HFFc6 (cell line): ENCODE measurements around the gene CABLES2. TPM values are rescaled to one million over a fixed set of nuclear protein-coding genes. Genes with fewer than 3 reads are reported as not detected.

ENCODE experiments used
- DNase-seq: peaks from one replicate; pipeline ENCODE4 v3.0.0-alpha.2; 2018
- H3K27ac Mint-ChIP-seq: 2 replicates; pipeline ENCODE4 v1.8.0; 2020; ENCODE audit warnings: mild to moderate bottlenecking, mixed read lengths
- H3K27me3 Mint-ChIP-seq: 2 replicates; pipeline ENCODE4 v1.8.0; 2021; ENCODE audit warnings: mild to moderate bottlenecking, moderate library complexity, mixed read lengths; ENCODE audit not compliant: insufficient read depth
- H3K36me3 Mint-ChIP-seq: 2 replicates; pipeline ENCODE4 v1.8.0; 2021; ENCODE audit warnings: low read depth, mixed read lengths
- H3K4me1 Mint-ChIP-seq: 2 replicates; pipeline ENCODE4 v1.8.0; 2020; ENCODE audit warnings: low read depth, mixed read lengths
- H3K4me3 Mint-ChIP-seq: 2 replicates; pipeline ENCODE4 v1.8.0; 2020; ENCODE audit warnings: mild to moderate bottlenecking, moderate library complexity, mixed read lengths
- H3K9me3 Mint-ChIP-seq: 2 replicates; pipeline ENCODE4 v1.8.0; 2020; ENCODE audit warnings: mild to moderate bottlenecking, mixed read lengths
- total RNA-seq, 6 experiments: library from RNA; stranded (reverse); fragmentation: NEBNext Ultra II Directional; extraction: Animal tissue kit (Norgen Biotek cat#: 25700); gene quantifications; 2 replicates in 1 of 6; 3 replicates in 5 of 6; pipeline ENCODE4 v1.2.3, GENCODE V29; 2021
- TF ChIP-seq, protein P1 (sequence below): fragments of 200-600 bp; sonication (generic); IDR thresholded peaks from 2 replicates; pipeline ENCODE4 v1.5.0; 2021; ENCODE audit warnings: antibody characterized with exemption, mild to moderate bottlenecking

CABLES2 gene
- total RNA-seq, 6 experiments from 2014 or later, result 4.9 to 7.0 (median 6.6) TPM

DNA sequence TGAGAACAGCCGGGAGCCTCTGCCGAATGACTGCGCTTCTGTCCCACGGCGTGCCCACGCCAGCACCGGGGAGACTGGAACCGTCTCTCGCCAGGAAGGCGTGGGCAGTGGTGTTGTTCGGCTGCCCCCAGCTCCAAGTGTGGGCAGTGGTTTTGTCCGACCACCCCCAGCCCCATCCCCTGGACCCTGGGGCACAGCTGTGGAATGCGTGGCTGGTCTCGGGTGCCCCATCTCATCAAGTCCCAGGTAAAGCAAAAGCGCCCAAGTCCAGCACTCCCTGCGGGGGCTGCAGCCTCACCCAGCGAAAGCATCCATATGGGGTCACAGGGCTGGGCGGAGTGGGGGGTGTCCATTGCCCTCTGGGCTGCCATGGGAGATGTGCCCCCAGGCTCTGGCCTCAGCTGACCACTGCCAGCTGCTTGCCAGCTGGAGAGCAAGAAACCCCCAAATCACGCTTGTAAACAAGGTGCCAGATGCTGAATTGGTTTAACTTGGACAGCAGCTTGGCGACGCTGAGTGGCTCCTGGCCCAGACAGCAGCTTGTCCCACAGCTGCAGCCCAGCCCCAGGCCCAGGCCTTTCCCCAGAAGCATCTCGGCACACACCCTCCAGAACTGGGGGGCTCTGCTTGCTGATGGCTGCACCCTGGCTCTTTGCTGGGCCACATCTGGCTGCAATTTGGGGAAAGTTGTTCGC, 4.5 kb downstream of the CABLES2 start:
- no peak overlapping the region for H3K4me3 Mint-ChIP-seq
- TF ChIP-seq, protein P1, sequence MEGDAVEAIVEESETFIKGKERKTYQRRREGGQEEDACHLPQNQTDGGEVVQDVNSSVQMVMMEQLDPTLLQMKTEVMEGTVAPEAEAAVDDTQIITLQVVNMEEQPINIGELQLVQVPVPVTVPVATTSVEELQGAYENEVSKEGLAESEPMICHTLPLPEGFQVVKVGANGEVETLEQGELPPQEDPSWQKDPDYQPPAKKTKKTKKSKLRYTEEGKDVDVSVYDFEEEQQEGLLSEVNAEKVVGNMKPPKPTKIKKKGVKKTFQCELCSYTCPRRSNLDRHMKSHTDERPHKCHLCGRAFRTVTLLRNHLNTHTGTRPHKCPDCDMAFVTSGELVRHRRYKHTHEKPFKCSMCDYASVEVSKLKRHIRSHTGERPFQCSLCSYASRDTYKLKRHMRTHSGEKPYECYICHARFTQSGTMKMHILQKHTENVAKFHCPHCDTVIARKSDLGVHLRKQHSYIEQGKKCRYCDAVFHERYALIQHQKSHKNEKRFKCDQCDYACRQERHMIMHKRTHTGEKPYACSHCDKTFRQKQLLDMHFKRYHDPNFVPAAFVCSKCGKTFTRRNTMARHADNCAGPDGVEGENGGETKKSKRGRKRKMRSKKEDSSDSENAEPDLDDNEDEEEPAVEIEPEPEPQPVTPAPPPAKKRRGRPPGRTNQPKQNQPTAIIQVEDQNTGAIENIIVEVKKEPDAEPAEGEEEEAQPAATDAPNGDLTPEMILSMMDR, result no peak

DNA sequence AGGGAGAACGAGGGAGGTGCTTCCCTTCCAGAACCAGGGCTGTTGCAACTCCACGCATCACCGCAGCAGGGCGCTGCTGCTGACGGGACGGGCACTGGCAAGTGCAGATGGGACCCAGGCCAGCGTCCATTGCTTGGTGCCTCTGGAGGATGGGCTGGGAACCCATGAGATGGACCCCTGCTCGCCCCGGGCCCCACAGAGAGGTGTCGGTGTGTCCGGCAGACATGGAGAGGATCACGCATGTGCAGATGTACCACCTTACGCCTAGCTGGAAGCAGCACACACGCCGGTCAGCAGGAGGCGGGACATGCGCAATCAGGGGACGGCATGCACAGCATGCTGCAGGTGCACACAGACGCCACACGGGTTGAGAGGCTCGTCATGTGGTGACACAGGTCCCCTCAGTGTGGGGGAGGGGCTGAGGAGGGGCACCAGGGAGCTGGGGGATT, 5.7 kb downstream of the CABLES2 start:
- Mint-ChIP-seq H3K27me3 (no peaks in the 10 kb centered on the region; the same call in 1 of the 2 replicates), H3K27ac (no peak overlapping the region)
- TF ChIP-seq, protein P1, result no peak

More for the DNA sequence above, 4.5 kb downstream of the CABLES2 start:
- H3K36me3 Mint-ChIP-seq, result peaks cover 4% of the 10 kb centered on the region; the same call in 1 of the 2 replicates
- no peak for DNase-seq
- peaks cover 7% of the 10 kb centered on the region; the same call in 1 of the 2 replicates for H3K9me3 Mint-ChIP-seq
- H3K27ac Mint-ChIP-seq, result no peak overlapping the region
- H3K27me3 Mint-ChIP-seq, result no peaks in the 10 kb centered on the region; the same call in 1 of the 2 replicates
- H3K4me1 Mint-ChIP-seq, result peaks cover 11% of the 10 kb centered on the region

DNA sequence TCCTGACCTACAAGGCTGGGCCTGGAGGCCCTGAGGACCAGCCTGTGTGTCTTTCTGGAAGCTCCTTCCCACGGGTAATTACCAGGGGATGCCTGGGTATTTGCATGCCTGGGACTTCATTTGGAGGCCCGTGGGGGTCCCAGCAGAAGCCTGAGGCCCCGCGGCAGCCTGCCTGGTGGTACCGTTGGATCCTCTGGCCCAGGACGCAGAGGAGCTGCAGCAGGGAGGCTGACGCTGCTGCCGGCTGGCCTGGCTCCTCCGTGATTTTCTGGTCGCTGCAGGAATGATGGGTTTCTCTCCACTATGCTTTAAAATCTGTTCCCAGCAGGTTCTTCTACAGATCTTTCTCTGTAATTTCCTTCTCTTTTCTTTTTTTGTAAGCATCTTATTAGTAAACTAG, 6.5 kb downstream of the CABLES2 start:
- no peak overlapping the region for H3K27ac Mint-ChIP-seq
- TF ChIP-seq, protein P1, result no peak
- H3K4me3 Mint-ChIP-seq, result no peak overlapping the region
- no peaks in the 10 kb centered on the region; the same call in 1 of the 2 replicates for H3K27me3 Mint-ChIP-seq
- H3K9me3 Mint-ChIP-seq, result peaks cover 8% of the 10 kb centered on the region; the same call in 1 of the 2 replicates
- peaks cover 10% of the 10 kb centered on the region; the same call in 1 of the 2 replicates for H3K36me3 Mint-ChIP-seq
- peaks cover 5% of the 10 kb centered on the region for H3K4me1 Mint-ChIP-seq
- DNase-seq, result no peak

More for the DNA sequence above, 5.7 kb downstream of the CABLES2 start:
- peaks cover 8% of the 10 kb centered on the region; the same call in 1 of the 2 replicates for H3K9me3 Mint-ChIP-seq
- H3K36me3 Mint-ChIP-seq, result peaks cover 10% of the 10 kb centered on the region; the same call in 1 of the 2 replicates
- H3K4me1 Mint-ChIP-seq, result peaks cover 11% of the 10 kb centered on the region
- DNase-seq, result no peak
- H3K4me3 Mint-ChIP-seq, result no peak overlapping the region

DNA sequence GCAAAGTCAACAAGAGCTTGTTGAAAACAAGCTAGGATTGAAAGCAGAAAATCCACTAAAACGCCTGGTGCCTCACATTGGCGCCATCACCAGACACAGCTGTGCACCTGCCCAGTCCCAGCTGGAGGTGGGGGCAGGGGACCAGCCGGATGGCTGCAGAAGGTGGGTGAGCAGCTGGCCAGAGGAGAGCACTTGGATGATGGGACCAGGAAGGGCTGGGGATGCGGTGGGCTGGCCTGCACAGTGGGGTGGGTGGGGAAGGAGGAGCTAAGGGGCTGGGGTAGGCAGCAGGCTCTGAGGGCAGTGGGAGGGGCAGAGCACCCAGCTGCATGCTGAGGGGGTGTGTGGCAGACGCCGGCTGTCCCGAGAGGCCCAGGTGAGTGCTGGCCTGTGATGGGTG, 7.1 kb downstream of the CABLES2 start:
- H3K27me3 Mint-ChIP-seq, result no peaks in the 10 kb centered on the region; the same call in 1 of the 2 replicates
- peaks cover 10% of the 10 kb centered on the region; the same call in 1 of the 2 replicates for H3K36me3 Mint-ChIP-seq
- H3K4me3 Mint-ChIP-seq, result no peak overlapping the region
- no peak for DNase-seq
- H3K4me1 Mint-ChIP-seq, result no peaks in the 10 kb centered on the region
- H3K9me3 Mint-ChIP-seq, result peaks cover 8% of the 10 kb centered on the region; the same call in 1 of the 2 replicates
- no peak overlapping the region for H3K27ac Mint-ChIP-seq
- TF ChIP-seq, protein P1, result no peak

DNA sequence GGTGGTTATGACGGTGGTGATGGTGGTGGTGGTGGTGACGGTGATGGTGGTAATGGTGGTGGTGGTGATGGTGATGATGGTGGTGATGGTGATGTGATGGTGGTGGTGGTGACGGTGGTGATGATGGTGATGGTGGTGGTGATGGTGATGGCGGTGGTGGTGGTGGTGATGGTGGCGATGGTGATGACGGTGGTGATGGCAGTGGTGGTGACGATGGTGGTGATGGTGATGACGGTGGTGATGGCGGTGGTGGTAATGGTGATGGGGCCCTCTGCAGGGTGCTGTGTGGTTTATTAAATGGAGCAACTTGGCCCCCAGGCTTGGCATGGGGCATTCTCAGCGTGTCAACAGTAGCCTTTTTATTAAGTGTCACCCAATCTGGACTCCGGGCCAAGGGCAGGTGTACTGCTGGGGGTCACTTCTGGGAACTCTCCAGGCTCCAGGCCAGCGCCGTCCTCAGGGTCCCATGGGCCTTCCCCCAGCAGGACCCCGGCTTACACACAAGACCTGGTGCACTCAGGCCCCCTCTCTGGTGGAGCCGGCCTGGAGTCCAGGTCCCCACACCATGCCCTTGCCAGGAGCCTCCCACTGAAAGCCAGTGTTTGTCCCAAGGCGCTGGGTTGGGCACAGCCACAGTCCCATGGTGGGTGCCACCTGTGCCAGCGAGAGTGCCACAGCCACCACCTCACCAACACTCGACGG, 8.8 kb downstream of the CABLES2 start:
- DNase-seq, result no peak
- peaks cover 10% of the 10 kb centered on the region; the same call in 1 of the 2 replicates for H3K36me3 Mint-ChIP-seq
- TF ChIP-seq, protein P1, result no peak
- no peak overlapping the region for H3K4me3 Mint-ChIP-seq
- no peaks in the 10 kb centered on the region for H3K4me1 Mint-ChIP-seq
- peaks cover 8% of the 10 kb centered on the region; the same call in 1 of the 2 replicates for H3K9me3 Mint-ChIP-seq
- H3K27me3 Mint-ChIP-seq, result no peaks in the 10 kb centered on the region; the same call in 1 of the 2 replicates
- no peak overlapping the region for H3K27ac Mint-ChIP-seq
